Gastrocnemius medialis (tissue), 4 donors: ENCODE results near the gene TIGAR. TPM values are rescaled to one million over a fixed set of nuclear protein-coding genes. Genes with fewer than 3 reads are reported as not detected.

ENCODE experiments used
- ATAC-seq, 2 donors: fragments of 150-250 bp; one replicate each; pipeline ENCODE4 v1.9.1; 2016
- DNase-seq, 2 donors: peaks; one replicate each; pipeline ENCODE4 v3.0.0-alpha.2; 2019
- H3K27ac ChIP-seq, 4 donors: fragments of 200-600 bp; sonication (generic); 1 replicate in 1 of 4; 2 replicates in 3 of 4; pipeline ENCODE4 v1.5.1; 2016 to 2018; ENCODE audit warnings: mild to moderate bottlenecking in 2 of 4, moderate library complexity in 1 of 4
- H3K27me3 ChIP-seq, 3 donors: fragments of 200-600 bp; sonication (generic) in 2 of 3; 1 replicate in 1 of 3; 2 replicates in 2 of 3; pipeline versions ENCODE4 v1.5.1 to v1.6.0; 2016 to 2019; ENCODE audit warnings: mild to moderate bottlenecking in 1 of 3, moderate library complexity in 1 of 3
- H3K36me3 ChIP-seq, 2 donors: fragments of 200-600 bp; sonication (generic) in 1 of 2; one replicate each; pipeline ENCODE4 v1.5.1; 2017 to 2018
- H3K4me1 ChIP-seq, 2 donors: fragments of 200-600 bp; sonication (generic) in 1 of 2; one replicate each; pipeline ENCODE4 v1.5.1; 2016 to 2017; ENCODE audit warnings: mild to moderate bottlenecking in 2 of 2
- H3K4me3 ChIP-seq, 4 donors: fragments of 200-600 bp; sonication (generic) in 3 of 4; 1 replicate in 1 of 4; 2 replicates in 3 of 4; pipeline ENCODE4 v1.5.1; 2016 to 2019; ENCODE audit warnings: mild to moderate bottlenecking in 2 of 4
- H3K9me3 ChIP-seq, 3 donors: fragments of 200-600 bp; sonication (generic) in 2 of 3; 1 replicate in 1 of 3; 2 replicates in 2 of 3; pipeline ENCODE4 v1.5.1; 2016 to 2019
- POLR2A ChIP-seq, 2 donors: fragments of 450-650 bp; IDR thresholded peaks; one replicate each; pipeline ENCODE4 v1.6.1; 2017; ENCODE audit warnings: antibody characterized with exemption in 2 of 2, mild to moderate bottlenecking in 2 of 2, moderate library complexity in 2 of 2
- in situ Hi-C, 4 donors: fragments of 200-750 bp; cut with MboI; loops; one replicate each; pipeline versions ENCODE4 v1.15.0 to v1.8.0; 2017; ENCODE audit warnings: low sequenced_read_pairs in 4 of 4
- intact Hi-C: fragments of 100-400 bp; cut with DNase I; formaldehyde crosslinking; loops from one replicate; pipeline ENCODE4 v1.15.1; 2023; ENCODE audit warnings: low total_unique reads
- total RNA-seq, 4 donors: library from RNA; depleted of rRNA; stranded (reverse); fragments of >200 nt; gene quantifications; one replicate each; pipeline versions ENCODE4 v1.1.0 to v1.2.3, GENCODE V29; 2016
- TF ChIP-seq, protein P1 (sequence below), 5 experiments: fragments of 450-650 bp in 3 of 5; fragments of 200-600 bp in 2 of 5; sonication (generic) in 2 of 5; IDR thresholded peaks in 4 of 5; conservative IDR thresholded peaks in 1 of 5; 1 replicate in 4 of 5; 2 replicates in 1 of 5; pipeline ENCODE4 v1.5.1; 2016 to 2019; ENCODE audit warnings: antibody characterized with exemption in 5 of 5, mild to moderate bottlenecking in 3 of 5, moderate library complexity in 3 of 5

Gene TIGAR
- total RNA-seq, 4 donors from 2014 or later, result 4.4 to 8.3 (median 6.7) TPM

- intact Hi-C loops (no loop called here), in situ Hi-C loops (loop anchor here in 1 of 4 donors (10.0 kb wide), 1 partner anchor 410 kb away; the partner anchor contains the start of gene PARP11)
- Histone ChIP-seq H3K27me3 (peaks cover 7 to 12% (median 8%) of the 10 kb centered on the region in 3 donors), H3K4me1 (no peaks in the 10 kb centered on the region), H3K4me3 (no peak overlapping the region), H3K9me3 (no peaks in the 10 kb centered on the region), H3K36me3 (no peaks in the 10 kb centered on the region), H3K27ac (no peak overlapping the region)
- DNase-seq (no peak), ATAC-seq (no peak)
- no peak for TF ChIP-seq POLR2A (IDR thresholded peaks at IDR 0.05)
- TF ChIP-seq, protein P1, sequence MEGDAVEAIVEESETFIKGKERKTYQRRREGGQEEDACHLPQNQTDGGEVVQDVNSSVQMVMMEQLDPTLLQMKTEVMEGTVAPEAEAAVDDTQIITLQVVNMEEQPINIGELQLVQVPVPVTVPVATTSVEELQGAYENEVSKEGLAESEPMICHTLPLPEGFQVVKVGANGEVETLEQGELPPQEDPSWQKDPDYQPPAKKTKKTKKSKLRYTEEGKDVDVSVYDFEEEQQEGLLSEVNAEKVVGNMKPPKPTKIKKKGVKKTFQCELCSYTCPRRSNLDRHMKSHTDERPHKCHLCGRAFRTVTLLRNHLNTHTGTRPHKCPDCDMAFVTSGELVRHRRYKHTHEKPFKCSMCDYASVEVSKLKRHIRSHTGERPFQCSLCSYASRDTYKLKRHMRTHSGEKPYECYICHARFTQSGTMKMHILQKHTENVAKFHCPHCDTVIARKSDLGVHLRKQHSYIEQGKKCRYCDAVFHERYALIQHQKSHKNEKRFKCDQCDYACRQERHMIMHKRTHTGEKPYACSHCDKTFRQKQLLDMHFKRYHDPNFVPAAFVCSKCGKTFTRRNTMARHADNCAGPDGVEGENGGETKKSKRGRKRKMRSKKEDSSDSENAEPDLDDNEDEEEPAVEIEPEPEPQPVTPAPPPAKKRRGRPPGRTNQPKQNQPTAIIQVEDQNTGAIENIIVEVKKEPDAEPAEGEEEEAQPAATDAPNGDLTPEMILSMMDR (IDR thresholded peaks at IDR 0.05 in 4 of 5, conservative IDR thresholded peaks at IDR 0.05 in 1 of 5), result no peak
These were observed 35.9 kb upstream of the TIGAR start for GRCh38 chr12:4285070-4285469.

- ATAC-seq, result no peak
- no peaks in the 10 kb centered on the region for H3K9me3 ChIP-seq
- no peaks in the 10 kb centered on the region for H3K36me3 ChIP-seq
- no peaks in the 10 kb centered on the region for H3K4me1 ChIP-seq
- H3K27ac ChIP-seq, result no peak overlapping the region
- TF ChIP-seq, protein P1 (IDR thresholded peaks at IDR 0.05 in 4 of 5, conservative IDR thresholded peaks at IDR 0.05 in 1 of 5), result no peak
- no peak for TF ChIP-seq POLR2A (IDR thresholded peaks at IDR 0.05)
- no peak overlapping the region for H3K4me3 ChIP-seq
- in situ Hi-C loops (loop anchor here in 1 of 4 donors (10.0 kb wide), 1 partner anchor 411 kb away; the partner anchor contains the start of gene PARP11), intact Hi-C loops (no loop called here)
- no peak for DNase-seq
- peaks cover 3 to 12% (median 9%) of the 10 kb centered on the region in 3 donors for H3K27me3 ChIP-seq
These were observed 34.8 kb upstream of the TIGAR start for GRCh38 chr12:4286228-4286627.

DNA sequence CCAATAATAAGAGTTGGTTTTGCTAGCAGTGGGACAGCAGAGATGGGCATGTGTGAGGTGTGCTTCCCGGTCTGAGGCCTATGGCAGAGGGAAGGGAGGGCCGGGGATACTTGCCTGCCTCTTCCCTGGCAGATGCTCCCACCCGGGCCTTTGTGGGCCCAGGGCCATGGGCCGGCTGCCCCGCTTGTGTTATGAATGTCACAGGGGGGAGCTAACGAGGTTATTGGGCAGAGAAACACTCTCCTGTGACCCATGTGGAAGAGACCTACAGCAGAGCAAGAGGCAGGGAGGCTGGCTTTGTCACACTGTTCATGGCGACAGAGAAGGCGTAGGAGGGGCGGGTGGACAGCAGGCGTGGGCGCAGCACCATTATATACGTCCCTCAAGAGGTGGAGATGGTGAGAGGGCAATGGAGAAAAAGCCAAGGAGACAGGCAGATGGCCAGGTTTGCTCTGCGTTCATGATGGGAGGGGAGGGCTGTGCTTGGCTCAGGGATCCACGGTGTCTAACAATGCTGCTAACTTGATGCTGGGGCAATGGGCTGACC, 34.2 kb upstream of the TIGAR start:
- Histone ChIP-seq H3K27me3 (peaks cover 3 to 12% (median 9%) of the 10 kb centered on the region in 3 donors), H3K9me3 (no peaks in the 10 kb centered on the region), H3K4me1 (no peaks in the 10 kb centered on the region), H3K36me3 (no peaks in the 10 kb centered on the region), H3K4me3 (no peak overlapping the region), H3K27ac (no peak overlapping the region)
- in situ Hi-C loops, result loop anchor here in 1 of 4 donors (10.0 kb wide), 1 partner anchor 412 kb away; the partner anchor contains the start of gene PARP11
- no peak for TF ChIP-seq POLR2A (IDR thresholded peaks at IDR 0.05)
- TF ChIP-seq, protein P1 (IDR thresholded peaks at IDR 0.05 in 4 of 5, conservative IDR thresholded peaks at IDR 0.05 in 1 of 5), result no peak
- intact Hi-C loops, result no loop called here
- ATAC-seq (no peak), DNase-seq (no peak)

- in situ Hi-C loops (loop anchor here in 1 of 4 donors (10.0 kb wide), 1 partner anchor 413 kb away; the partner anchor contains the start of gene PARP11), intact Hi-C loops (no loop called here)
- Histone ChIP-seq H3K36me3 (no peaks in the 10 kb centered on the region), H3K4me3 (no peak overlapping the region), H3K4me1 (no peaks in the 10 kb centered on the region), H3K27ac (no peak overlapping the region), H3K27me3 (peaks cover 3 to 12% (median 9%) of the 10 kb centered on the region in 3 donors), H3K9me3 (no peaks in the 10 kb centered on the region)
- DNase-seq, result no peak
- no peak for ATAC-seq
- TF ChIP-seq, protein P1 (IDR thresholded peaks at IDR 0.05 in 4 of 5, conservative IDR thresholded peaks at IDR 0.05 in 1 of 5), result no peak
- no peak for TF ChIP-seq POLR2A (IDR thresholded peaks at IDR 0.05)
These were observed 33.4 kb upstream of the TIGAR start for GRCh38 chr12:4287325-4288211.
